ENCODE measurements around the gene ATP1A2. TPM values are rescaled to one million over a fixed set of nuclear protein-coding genes. Genes with fewer than 3 reads are reported as not detected.

Gene ATP1A2
- total and polyA plus RNA-seq, 10 of the 15 experiments (the other 5 are each of a cell fraction or from before 2014, with no cell fraction given), result 0.15 TPM; not detected in 9

DNA sequence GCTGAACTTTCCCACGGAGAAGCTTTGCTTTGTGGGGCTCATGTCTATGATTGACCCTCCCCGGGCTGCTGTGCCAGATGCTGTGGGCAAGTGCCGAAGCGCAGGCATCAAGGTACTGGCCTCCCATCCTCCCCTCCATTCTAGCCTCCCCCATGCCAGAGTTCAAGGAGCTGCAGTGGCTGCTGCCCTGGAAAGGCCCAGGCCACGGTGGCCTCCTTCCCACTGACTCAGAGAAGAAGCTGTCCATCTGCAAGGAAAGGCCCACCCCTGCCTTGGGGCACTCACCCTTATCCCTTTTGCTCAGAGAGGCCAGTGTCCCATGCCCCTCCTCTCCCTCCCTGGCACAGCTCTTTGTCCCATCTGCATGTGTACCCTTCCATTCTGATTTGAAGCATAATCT lies 14.9 kb downstream of the ATP1A2 start:
- ChIA-PET CTCF (interaction anchor here (1.4 kb wide), 1 partner anchor 36 kb away, joined by 3 read pairs; no protein-coding TSS in a partner anchor), RAD21 (ENCODE audit: unreplicated experiment) (no interaction called here), POLR2A (no interaction called here), SMC1A (ENCODE audit: uncharacterized antibody, unreplicated experiment) (no interaction called here)
- intact Hi-C loops (cut with micrococcal nuclease; ENCODE audit: unreplicated experiment) (no loop called here), in situ Hi-C loops (cut with MboI) (no loop called here)
- no TSS peak for BruUV-seq (replicated peaks)
- Histone ChIP-seq H3K4me2 (ENCODE audit: control insufficient read depth, insufficient read depth) (no peak overlapping the region), H2AFZ (ENCODE audit: control insufficient read depth, low read depth, low read length) (no peak overlapping the region), H4K20me1 (ENCODE audit: control insufficient read depth, insufficient read depth) (no peaks in the 10 kb centered on the region), H3K27ac (ENCODE audit: control insufficient read depth, insufficient read depth) (no peak overlapping the region), H3K9ac (ENCODE audit: control insufficient read depth, insufficient read depth, low read length) (no peak overlapping the region), H3K9me3 (replicated peaks; ENCODE audit: control insufficient read depth, insufficient read depth, low read length) (no peaks in the 10 kb centered on the region), H3K79me2 (ENCODE audit: control insufficient read depth, insufficient read depth, low read length) (no peaks in the 10 kb centered on the region), H3K27me3 (replicated peaks in 1 of 2; ENCODE audit: control insufficient read depth in 2 of 2, insufficient read depth in 2 of 2, low read length in 1 of 2) (0 out of 4 replicates have a peak, but pooled peaks cover 1 to 2% of the 10 kb centered on the region in 2 experiments), H3K36me3 (ENCODE audit: control insufficient read depth in 2 of 2, insufficient read depth in 2 of 2, low read length in 1 of 2) (no peaks in the 10 kb centered on the region), H3K4me1 (ENCODE audit: control insufficient read depth, insufficient read depth, low read length) (no peaks in the 10 kb centered on the region), H3K4me3 (no peak overlapping the region)
- 11% methylated on average over 5 of the region's 5 CpGs for WGBS (ENCODE audit: insufficient coverage, insufficient replicate concordance, low lambda C conversion rate, missing lambda C conversion rate)
- ATAC-seq (no peak), FAIRE-seq (no peak), DNase-seq (ENCODE audit: low read depth, low spot score) (no peak)
- TF ChIP-seq, protein P1, sequence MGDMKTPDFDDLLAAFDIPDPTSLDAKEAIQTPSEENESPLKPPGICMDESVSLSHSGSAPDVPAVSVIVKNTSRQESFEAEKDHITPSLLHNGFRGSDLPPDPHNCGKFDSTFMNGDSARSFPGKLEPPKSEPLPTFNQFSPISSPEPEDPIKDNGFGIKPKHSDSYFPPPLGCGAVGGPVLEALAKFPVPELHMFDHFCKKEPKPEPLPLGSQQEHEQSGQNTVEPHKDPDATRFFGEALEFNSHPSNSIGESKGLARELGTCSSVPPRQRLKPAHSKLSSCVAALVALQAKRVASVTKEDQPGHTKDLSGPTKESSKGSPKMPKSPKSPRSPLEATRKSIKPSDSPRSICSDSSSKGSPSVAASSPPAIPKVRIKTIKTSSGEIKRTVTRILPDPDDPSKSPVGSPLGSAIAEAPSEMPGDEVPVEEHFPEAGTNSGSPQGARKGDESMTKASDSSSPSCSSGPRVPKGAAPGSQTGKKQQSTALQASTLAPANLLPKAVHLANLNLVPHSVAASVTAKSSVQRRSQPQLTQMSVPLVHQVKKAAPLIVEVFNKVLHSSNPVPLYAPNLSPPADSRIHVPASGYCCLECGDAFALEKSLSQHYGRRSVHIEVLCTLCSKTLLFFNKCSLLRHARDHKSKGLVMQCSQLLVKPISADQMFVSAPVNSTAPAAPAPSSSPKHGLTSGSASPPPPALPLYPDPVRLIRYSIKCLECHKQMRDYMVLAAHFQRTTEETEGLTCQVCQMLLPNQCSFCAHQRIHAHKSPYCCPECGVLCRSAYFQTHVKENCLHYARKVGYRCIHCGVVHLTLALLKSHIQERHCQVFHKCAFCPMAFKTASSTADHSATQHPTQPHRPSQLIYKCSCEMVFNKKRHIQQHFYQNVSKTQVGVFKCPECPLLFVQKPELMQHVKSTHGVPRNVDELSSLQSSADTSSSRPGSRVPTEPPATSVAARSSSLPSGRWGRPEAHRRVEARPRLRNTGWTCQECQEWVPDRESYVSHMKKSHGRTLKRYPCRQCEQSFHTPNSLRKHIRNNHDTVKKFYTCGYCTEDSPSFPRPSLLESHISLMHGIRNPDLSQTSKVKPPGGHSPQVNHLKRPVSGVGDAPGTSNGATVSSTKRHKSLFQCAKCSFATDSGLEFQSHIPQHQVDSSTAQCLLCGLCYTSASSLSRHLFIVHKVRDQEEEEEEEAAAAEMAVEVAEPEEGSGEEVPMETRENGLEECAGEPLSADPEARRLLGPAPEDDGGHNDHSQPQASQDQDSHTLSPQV (IDR thresholded peaks at IDR 0.05), result no peak
- TF ChIP-seq, protein P2, sequence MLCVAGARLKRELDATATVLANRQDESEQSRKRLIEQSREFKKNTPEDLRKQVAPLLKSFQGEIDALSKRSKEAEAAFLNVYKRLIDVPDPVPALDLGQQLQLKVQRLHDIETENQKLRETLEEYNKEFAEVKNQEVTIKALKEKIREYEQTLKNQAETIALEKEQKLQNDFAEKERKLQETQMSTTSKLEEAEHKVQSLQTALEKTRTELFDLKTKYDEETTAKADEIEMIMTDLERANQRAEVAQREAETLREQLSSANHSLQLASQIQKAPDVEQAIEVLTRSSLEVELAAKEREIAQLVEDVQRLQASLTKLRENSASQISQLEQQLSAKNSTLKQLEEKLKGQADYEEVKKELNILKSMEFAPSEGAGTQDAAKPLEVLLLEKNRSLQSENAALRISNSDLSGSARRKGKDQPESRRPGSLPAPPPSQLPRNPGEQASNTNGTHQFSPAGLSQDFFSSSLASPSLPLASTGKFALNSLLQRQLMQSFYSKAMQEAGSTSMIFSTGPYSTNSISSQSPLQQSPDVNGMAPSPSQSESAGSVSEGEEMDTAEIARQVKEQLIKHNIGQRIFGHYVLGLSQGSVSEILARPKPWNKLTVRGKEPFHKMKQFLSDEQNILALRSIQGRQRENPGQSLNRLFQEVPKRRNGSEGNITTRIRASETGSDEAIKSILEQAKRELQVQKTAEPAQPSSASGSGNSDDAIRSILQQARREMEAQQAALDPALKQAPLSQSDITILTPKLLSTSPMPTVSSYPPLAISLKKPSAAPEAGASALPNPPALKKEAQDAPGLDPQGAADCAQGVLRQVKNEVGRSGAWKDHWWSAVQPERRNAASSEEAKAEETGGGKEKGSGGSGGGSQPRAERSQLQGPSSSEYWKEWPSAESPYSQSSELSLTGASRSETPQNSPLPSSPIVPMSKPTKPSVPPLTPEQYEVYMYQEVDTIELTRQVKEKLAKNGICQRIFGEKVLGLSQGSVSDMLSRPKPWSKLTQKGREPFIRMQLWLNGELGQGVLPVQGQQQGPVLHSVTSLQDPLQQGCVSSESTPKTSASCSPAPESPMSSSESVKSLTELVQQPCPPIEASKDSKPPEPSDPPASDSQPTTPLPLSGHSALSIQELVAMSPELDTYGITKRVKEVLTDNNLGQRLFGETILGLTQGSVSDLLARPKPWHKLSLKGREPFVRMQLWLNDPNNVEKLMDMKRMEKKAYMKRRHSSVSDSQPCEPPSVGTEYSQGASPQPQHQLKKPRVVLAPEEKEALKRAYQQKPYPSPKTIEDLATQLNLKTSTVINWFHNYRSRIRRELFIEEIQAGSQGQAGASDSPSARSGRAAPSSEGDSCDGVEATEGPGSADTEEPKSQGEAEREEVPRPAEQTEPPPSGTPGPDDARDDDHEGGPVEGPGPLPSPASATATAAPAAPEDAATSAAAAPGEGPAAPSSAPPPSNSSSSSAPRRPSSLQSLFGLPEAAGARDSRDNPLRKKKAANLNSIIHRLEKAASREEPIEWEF (IDR thresholded peaks at IDR 0.05; ENCODE audit: insufficient replicate concordance, low read depth, low read length), result no peak
- no peak for TF ChIP-seq SMC3 (IDR thresholded peaks at IDR 0.05; ENCODE audit: borderline replicate concordance, low read length)
- TF ChIP-seq DPF2 (IDR thresholded peaks at IDR 0.05), result no peak
- TF ChIP-seq, protein P3, sequence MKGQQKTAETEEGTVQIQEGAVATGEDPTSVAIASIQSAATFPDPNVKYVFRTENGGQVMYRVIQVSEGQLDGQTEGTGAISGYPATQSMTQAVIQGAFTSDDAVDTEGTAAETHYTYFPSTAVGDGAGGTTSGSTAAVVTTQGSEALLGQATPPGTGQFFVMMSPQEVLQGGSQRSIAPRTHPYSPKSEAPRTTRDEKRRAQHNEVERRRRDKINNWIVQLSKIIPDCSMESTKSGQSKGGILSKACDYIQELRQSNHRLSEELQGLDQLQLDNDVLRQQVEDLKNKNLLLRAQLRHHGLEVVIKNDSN (IDR thresholded peaks at IDR 0.05; ENCODE audit: borderline replicate concordance, extremely low read length, insufficient read depth, low read depth, low read length), result no peak
- TF ChIP-seq CHD4 (IDR thresholded peaks at IDR 0.05), result no peak
- TF ChIP-seq IRF4 (IDR thresholded peaks at IDR 0.05; ENCODE audit: low read depth, low read length), result no peak
- TF ChIP-seq PAX8 (IDR thresholded peaks at IDR 0.05), result no peak
- no peak for TF ChIP-seq RAD51 (IDR thresholded peaks at IDR 0.05)
- TF ChIP-seq IKZF2 (IDR thresholded peaks at IDR 0.05), result no peak
- TF ChIP-seq, protein P4, sequence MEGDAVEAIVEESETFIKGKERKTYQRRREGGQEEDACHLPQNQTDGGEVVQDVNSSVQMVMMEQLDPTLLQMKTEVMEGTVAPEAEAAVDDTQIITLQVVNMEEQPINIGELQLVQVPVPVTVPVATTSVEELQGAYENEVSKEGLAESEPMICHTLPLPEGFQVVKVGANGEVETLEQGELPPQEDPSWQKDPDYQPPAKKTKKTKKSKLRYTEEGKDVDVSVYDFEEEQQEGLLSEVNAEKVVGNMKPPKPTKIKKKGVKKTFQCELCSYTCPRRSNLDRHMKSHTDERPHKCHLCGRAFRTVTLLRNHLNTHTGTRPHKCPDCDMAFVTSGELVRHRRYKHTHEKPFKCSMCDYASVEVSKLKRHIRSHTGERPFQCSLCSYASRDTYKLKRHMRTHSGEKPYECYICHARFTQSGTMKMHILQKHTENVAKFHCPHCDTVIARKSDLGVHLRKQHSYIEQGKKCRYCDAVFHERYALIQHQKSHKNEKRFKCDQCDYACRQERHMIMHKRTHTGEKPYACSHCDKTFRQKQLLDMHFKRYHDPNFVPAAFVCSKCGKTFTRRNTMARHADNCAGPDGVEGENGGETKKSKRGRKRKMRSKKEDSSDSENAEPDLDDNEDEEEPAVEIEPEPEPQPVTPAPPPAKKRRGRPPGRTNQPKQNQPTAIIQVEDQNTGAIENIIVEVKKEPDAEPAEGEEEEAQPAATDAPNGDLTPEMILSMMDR (IDR thresholded peaks at IDR 0.05 in 2 of 3, conservative IDR thresholded peaks at IDR 0.05 in 1 of 3; ENCODE audit: control insufficient read depth in 2 of 3, extremely low read depth in 1 of 3, insufficient read depth in 1 of 3, low read depth in 3 of 3, low read length in 3 of 3), result no peak
- TF ChIP-seq TCF12 (IDR thresholded peaks at IDR 0.05; ENCODE audit: low read depth, low read length), result no peak
- TF ChIP-seq MYB (IDR thresholded peaks at IDR 0.05; ENCODE audit: borderline replicate concordance, low read depth, low read length), result no peak
